Right cardiac atrium (tissue), 5 donors: ENCODE data around the gene AGK. TPM values are rescaled to one million over a fixed set of nuclear protein-coding genes. Genes with fewer than 3 reads are reported as not detected.

Source experiments
- ATAC-seq, 2 donors: fragments of 200-7000 bp; cut with Tn5 transposase; one replicate each; pipeline versions ENCODE4 v1.8.0 to v1.9.1; 2020; ENCODE audit warnings: moderate library complexity in 2 of 2, mild to moderate bottlenecking in 1 of 2
- DNase-seq, 3 donors: peaks; one replicate each; pipeline ENCODE4 v3.0.0-alpha.2; 2020
- H3K27ac ChIP-seq: one replicate; pipeline ENCODE4 v1.5.1; 2013; ENCODE audit warnings: mild to moderate bottlenecking, low read length, control low read depth, moderate library complexity
- H3K27me3 ChIP-seq: one replicate; pipeline ENCODE4 v1.6.1; 2013; ENCODE audit not compliant: control insufficient read depth, insufficient read depth
- H3K4me1 ChIP-seq: one replicate; pipeline ENCODE4 v1.6.1; 2013; ENCODE audit warnings: low read length; ENCODE audit not compliant: control insufficient read depth, insufficient read depth
- H3K4me3 ChIP-seq: one replicate; pipeline ENCODE4 v1.5.1; 2013; ENCODE audit warnings: low read length, control low read depth
- H3K9me3 ChIP-seq: one replicate; pipeline ENCODE4 v1.6.1; 2013; ENCODE audit warnings: low read length; ENCODE audit not compliant: control insufficient read depth
- WGBS: extraction: QIAGEN DNeasy Blood & Tissue Kit; methylation state at CpG from one replicate; pipeline ENCODE4 v1.1.7; 2013; 5-methylcytosine and 5-hydroxymethylcytosine counted together
- intact Hi-C, 4 donors: fragments of 100-400 bp; cut with DNase I; formaldehyde crosslinking; loops; one replicate each; pipeline versions ENCODE4 v1.11.0 to v1.14.0; 2022 to 2023
- polyA plus RNA-seq: library from polyadenylated mRNA; stranded (reverse); fragments of 200-250 nt; gene quantifications from one replicate; pipeline ENCODE4 v1.2.3, GENCODE V29; 2013
- total RNA-seq, 4 donors: library from RNA; stranded (reverse); fragmentation: NEBNext Ultra II Directional; extraction: Animal tissue kit (Norgen Biotek cat#: 25700); gene quantifications; one replicate each; pipeline ENCODE4 v1.2.1, GENCODE V29; 2021
- donor health status: healthy with polysubstance abuse.
- donor health status: DM: no; HTN: yes; CAD: no.
- donor health status: DM: no; HTN: no; CAD: no.
- donor health status: DM: no; HTN: yes; CAD: no; lungs with severe emphysema.
- donor health status: DM: yes; HTN: yes; CAD: no.

The AGK gene
- total and polyA plus RNA-seq, 5 donors: 29.2 to 43.6 (median 34.3) TPM

DNA sequence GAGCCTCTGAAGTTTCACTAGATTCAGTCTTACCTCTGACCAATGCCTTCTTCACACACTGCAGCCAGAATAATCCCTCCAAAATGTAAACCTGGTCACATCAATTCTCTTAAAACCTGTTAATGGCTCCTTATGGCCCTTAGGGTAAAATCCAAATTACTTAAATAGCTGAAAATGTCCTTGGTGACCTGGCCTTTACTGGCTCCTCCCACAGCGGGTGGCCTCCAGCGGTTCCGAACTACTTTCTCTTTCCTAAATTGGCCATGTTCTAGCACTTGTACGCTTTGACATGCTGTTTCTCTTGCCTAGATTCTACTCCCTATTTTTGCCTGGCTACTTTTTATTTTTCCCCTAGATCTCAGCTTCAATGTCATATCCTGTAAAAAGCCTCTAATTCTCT, 36.1 kb downstream of the AGK start:
- DNase-seq (no peak), ATAC-seq (no peak)
- intact Hi-C loops: no loop called here
- Histone ChIP-seq H3K9me3 (no peaks in the 10 kb centered on the region), H3K4me3 (no peak overlapping the region), H3K4me1 (peaks cover 1% of the 10 kb centered on the region), H3K27me3 (no peaks in the 10 kb centered on the region), H3K27ac (no peak overlapping the region)
- 97% methylated on average over 4 of the region's 4 CpGs for WGBS

DNA sequence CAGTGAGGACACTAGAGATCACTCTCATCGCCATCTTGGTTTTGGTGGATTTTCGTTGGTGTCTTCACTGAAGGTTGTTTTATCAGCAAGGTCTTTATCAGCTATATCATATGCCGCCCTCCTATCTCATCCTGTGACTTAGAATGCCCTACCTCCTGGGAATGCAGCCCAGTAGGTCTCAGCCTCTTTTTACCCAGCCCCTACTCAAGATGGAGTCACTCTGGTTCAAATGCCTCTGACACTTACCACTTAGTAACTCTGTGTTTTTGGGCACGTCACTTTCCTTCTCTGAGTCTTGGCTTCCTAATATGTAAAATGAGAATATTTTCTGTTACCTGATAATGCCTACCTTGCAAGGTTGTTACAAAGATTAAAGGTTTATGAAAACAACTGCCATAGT, 37.7 kb downstream of the AGK start:
- WGBS: 93% methylated on average over 4 of the region's 4 CpGs
- H3K4me3 ChIP-seq: no peak overlapping the region
- intact Hi-C loops: no loop called here
- no peak for ATAC-seq
- H3K9me3 ChIP-seq: no peaks in the 10 kb centered on the region
- H3K4me1 ChIP-seq: peaks cover 1% of the 10 kb centered on the region
- no peak for DNase-seq
- H3K27me3 ChIP-seq: no peaks in the 10 kb centered on the region
- H3K27ac ChIP-seq: no peak overlapping the region

DNA sequence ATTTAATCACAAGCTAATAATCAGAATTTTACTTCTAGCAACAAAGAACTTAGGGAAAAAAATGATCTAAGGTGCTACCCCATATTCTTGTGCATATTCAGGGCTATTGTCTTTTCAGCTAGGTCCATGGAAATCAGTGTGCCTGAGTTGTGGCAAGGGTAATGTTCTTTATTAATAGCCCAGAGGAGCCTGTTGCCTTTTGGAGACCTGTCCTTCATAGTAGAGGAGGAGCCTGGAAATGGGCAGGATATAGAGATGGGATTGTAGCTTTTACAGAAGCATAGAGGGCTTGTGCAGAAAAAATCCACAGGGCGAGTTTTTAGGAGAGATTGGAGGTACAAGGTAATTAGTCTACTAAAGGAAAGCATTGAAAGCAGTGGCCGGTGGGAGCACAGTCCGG, 38.9 kb downstream of the AGK start:
- H3K9me3 ChIP-seq: no peaks in the 10 kb centered on the region
- ATAC-seq (no peak), DNase-seq (no peak)
- no peaks in the 10 kb centered on the region for H3K27me3 ChIP-seq
- H3K27ac ChIP-seq: no peak overlapping the region
- intact Hi-C loops: no loop called here
- 97% methylated on average over 3 of the region's 3 CpGs for WGBS
- peaks cover 1% of the 10 kb centered on the region for H3K4me1 ChIP-seq
- H3K4me3 ChIP-seq: no peak overlapping the region

DNA sequence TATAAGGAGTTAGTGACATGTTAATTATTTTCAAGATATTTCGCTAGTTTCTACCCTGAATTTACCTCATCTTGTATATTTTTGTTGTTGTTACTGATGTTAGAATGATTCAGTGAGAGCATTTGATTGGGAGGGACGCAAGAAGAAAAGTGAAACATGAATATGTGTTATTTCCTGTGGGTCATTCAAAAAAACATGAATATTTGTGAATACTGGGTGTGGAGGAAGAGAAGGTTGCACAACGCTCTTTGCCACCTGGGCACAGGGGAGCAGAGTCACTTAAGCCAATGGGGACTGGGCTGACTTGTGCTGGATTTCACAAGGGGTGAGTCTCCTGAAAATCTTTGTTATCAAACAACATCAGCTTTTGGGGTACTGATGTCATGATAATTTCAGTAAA, 39.5 kb downstream of the AGK start:
- 94% methylated on average over 3 of the region's 3 CpGs for WGBS
- intact Hi-C loops: no loop called here
- Histone ChIP-seq H3K4me1 (peaks cover 1% of the 10 kb centered on the region), H3K9me3 (no peaks in the 10 kb centered on the region), H3K27me3 (no peaks in the 10 kb centered on the region), H3K4me3 (no peak overlapping the region), H3K27ac (no peak overlapping the region)
- DNase-seq (no peak), ATAC-seq (no peak)

DNA sequence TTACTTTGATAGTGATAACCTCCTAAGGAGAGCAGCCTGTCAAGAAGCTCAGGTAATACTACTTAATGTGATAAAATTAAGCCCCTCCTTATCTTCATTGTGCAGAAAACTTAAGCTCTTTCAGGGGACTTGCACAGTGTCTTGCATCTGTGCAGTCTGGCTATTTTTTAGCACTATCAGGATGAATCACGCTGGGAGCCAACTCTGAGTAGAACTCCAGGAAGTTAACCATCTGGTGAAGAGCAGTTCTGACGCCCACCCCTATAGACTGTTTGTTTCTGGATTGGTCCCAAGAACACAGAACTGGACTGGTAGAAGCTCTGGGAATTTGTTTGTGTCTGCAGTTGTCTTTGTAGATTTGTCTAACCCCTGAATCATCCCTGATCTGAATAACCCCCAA, 41.9 kb downstream of the AGK start:
- WGBS: 18% methylated on average over 2 of the region's 2 CpGs
- Histone ChIP-seq H3K27me3 (no peaks in the 10 kb centered on the region), H3K4me1 (no peaks in the 10 kb centered on the region), H3K9me3 (no peaks in the 10 kb centered on the region), H3K27ac (no peak overlapping the region), H3K4me3 (no peak overlapping the region)
- ATAC-seq (no peak), DNase-seq (no peak)
- intact Hi-C loops: no loop called here

DNA sequence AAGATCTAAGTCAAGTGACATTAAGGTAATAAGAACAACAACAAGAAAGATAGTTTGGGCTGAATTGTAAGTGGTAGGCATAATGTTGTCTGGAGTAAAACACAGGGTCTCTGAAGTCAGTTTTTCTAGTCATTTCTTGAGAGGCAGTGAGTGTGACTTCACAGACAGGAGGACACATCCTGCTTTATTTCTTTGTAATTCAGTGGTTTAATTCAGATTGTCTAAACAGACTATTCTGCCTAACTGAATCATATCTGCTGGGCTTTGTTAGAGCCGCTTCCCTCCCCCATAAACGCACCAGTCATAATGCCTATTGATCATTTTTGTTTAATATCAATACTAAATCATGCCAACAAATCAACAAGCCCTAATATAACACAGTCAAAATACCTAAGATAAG, 46.8 kb downstream of the AGK start:
- no peak for ATAC-seq

DNA sequence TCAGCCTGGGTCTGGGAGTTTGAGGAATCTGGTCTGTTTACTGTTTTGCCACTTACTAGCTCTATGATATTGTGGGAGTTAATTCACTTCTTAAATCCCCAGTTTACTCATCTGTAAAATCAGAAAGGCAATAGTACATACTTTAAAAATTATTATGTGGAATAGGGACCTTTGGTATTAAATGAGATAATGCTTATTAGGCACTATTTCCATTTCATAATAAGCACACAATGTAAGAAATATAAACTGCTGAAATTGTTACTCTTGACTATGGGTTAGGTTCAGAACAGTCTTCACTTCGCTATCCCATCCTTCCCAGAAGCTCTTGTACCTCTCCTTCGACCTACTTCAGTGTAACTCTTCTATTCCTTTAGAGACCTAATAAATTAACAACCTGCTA, 47.2 kb downstream of the AGK start:
- no peaks in the 10 kb centered on the region for H3K27me3 ChIP-seq
- ATAC-seq (no peak), DNase-seq (no peak)
- no peaks in the 10 kb centered on the region for H3K4me1 ChIP-seq
- intact Hi-C loops: no loop called here
- H3K4me3 ChIP-seq: no peak overlapping the region
- no peak overlapping the region for H3K27ac ChIP-seq
- 98% methylated on average over 2 of the region's 2 CpGs for WGBS
- H3K9me3 ChIP-seq: no peaks in the 10 kb centered on the region

More for the DNA sequence above, 46.8 kb downstream of the AGK start:
- Histone ChIP-seq H3K4me3 (no peak overlapping the region), H3K4me1 (no peaks in the 10 kb centered on the region), H3K27me3 (no peaks in the 10 kb centered on the region), H3K9me3 (no peaks in the 10 kb centered on the region), H3K27ac (no peak overlapping the region)
- WGBS: 96% methylated on average over 2 of the region's 2 CpGs
- no peak for DNase-seq
- intact Hi-C loops: no loop called here

DNA sequence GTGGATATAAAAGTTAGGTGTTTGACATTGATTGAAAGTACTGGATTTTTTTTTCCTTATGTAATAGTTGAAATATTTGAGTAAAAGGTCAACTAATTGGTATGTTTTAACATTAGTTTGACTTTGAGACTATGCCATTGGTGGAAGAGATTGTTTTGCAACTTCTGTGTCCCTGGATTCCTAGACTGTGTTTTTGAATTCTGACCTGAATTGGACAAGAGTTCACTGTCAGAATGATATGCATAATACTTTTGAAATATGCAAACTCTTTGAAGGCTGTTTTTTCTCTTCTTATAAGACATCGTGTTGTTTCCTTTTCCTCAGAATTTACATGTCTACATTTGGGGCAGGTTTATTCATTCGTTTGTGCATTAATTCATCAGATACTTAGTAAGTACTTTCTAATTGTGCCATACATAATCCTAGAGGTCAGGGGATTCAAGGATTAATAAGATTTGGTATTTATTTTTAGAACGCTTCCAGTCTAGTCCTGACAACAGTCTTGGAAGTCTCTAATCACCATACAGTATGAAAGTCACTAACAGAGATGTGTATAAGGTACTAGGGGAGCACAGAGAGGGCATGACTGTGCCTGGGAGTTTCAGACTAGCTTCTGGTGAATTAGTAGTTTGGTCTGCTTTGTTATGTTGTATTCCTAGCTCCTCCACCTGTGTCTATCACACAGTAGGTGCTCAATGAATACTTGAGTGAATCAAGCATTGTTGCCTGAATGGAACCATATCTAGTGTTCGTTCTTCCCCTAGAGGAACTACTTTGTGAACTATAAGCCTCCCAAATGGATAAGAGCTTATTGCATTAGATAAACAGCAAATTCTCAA, 49.2 kb downstream of the AGK start:
- no peaks in the 10 kb centered on the region for H3K9me3 ChIP-seq
- no peaks in the 10 kb centered on the region for H3K4me1 ChIP-seq
- H3K27me3 ChIP-seq: no peaks in the 10 kb centered on the region
- intact Hi-C loops: no loop called here
- H3K27ac ChIP-seq: no peak overlapping the region
- ATAC-seq: no peak
- H3K4me3 ChIP-seq: no peak overlapping the region
- DNase-seq: no peak
- 86% methylated on average over 4 of the region's 4 CpGs for WGBS

DNA sequence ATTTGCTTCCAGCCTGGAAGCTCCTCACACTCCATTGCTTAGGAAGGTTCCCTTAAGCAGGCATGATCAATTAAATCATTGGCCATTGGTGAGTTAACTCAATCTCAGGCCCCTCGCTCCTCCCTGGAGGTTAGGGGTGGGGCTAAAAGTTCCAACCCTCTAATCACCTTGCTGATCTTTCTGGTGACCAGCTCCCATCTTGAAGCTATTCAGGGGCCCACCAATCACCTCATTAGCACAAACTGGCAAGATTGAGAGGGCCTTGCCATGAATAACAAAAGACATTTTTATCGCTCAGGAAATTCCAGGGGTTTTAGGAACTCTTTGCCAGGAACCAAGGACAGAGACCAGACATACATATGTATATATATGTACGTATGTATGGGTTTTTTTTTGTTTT, 58.4 kb downstream of the AGK start:
- Histone ChIP-seq H3K9me3 (no peaks in the 10 kb centered on the region), H3K27ac (no peak overlapping the region), H3K4me3 (no peak overlapping the region), H3K27me3 (no peaks in the 10 kb centered on the region), H3K4me1 (no peaks in the 10 kb centered on the region)
- ATAC-seq (no peak), DNase-seq (no peak)
- intact Hi-C loops: no loop called here
- 93% methylated on average over 3 of the region's 3 CpGs for WGBS

DNA sequence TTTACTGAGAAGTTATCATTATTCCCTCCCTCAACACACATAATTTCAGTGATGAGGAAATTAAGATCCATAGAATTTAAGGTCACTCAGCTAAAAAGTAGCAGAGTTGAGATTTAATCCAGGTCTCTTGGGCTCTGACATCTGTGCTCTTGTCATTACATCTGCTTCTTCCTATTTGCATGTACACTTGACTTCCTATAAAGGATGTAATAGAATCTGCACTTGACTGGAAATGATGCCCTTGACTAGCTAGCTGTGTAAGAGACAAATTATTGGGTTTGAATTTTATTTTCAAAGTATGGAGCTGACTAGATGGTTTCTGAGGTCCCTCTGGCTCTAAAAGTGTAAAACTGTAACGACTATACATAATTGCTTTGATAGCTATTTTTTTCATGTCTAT, 59.5 kb downstream of the AGK start:
- Histone ChIP-seq H3K27ac (no peak overlapping the region), H3K27me3 (no peaks in the 10 kb centered on the region), H3K9me3 (no peaks in the 10 kb centered on the region), H3K4me1 (peaks cover 1% of the 10 kb centered on the region), H3K4me3 (no peak overlapping the region)
- DNase-seq (no peak), ATAC-seq (no peak)
- 94% methylated on average over 1 of the region's 1 CpG for WGBS
- intact Hi-C loops: no loop called here

DNA sequence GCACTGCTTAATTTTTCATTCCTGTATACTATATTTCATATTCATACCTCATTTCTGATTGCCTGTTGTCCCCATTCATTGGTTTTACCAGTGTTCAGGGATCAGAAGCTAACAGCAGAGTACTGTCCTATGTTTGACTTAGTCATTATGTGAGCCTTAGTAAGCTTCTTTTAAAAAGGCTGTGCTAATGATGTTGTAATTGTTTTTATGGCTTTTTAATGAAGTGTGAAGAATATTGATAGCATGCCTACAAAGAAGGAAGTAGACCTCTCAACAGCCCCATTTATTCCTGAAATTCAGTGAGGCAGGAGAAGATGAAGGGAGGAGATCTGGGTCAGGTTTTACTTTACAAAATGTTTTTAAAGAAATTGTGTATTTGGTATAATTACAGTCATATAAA, 61.7 kb downstream of the AGK start:
- no peak for ATAC-seq
- intact Hi-C loops: no loop called here
- Histone ChIP-seq H3K27me3 (no peaks in the 10 kb centered on the region), H3K4me1 (peaks cover 1% of the 10 kb centered on the region), H3K4me3 (no peak overlapping the region), H3K9me3 (no peaks in the 10 kb centered on the region), H3K27ac (no peak overlapping the region)
- no peak for DNase-seq

DNA sequence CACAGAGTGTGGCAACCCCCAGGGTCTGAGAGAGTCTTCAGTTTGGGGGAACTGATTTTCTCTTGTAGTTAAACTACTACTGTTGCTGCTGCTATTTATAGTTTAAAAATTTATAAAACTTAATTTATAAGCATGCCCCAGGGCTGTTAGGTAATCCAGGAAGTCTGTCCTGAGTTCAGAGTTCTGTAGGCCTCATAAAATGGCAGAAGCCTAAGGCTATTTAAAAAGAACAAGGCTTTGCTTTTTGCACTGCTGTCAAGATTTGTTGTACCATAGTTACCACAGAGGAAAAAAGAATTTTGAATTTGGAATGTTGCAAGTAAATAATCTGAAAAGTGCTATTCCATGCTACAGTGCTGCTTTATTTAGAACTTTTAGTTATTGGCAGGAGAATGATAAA, 66.1 kb downstream of the AGK start:
- intact Hi-C loops: no loop called here
- H3K4me1 ChIP-seq: peaks cover 1% of the 10 kb centered on the region
- H3K27me3 ChIP-seq: no peaks in the 10 kb centered on the region
- DNase-seq: no peak
- no peak overlapping the region for H3K4me3 ChIP-seq
- H3K27ac ChIP-seq: no peak overlapping the region
- ATAC-seq: no peak
- H3K9me3 ChIP-seq: no peaks in the 10 kb centered on the region
